H1 (cell line): Measurements from ENCODE around the gene ARHGAP18. TPM values are rescaled to one million over a fixed set of nuclear protein-coding genes. Genes with fewer than 3 reads are reported as not detected.

Source experiments
- CTCF ChIA-PET: fragments of 300-600 bp; sonication (Branson Sonifier 250); formaldehyde crosslinking; loops from one replicate; lab custom pipeline; 2021; ENCODE audit not compliant: partially characterized antibody; lab: Charles Lee
- POLR2A ChIA-PET: fragments of 300-600 bp; sonication (Branson Sonifier 250); formaldehyde crosslinking; loops from one replicate; lab custom pipeline; 2021; ENCODE audit warnings: inconsistent platforms; ENCODE audit not compliant: partially characterized antibody; lab: Charles Lee
- DNase-seq, 2 experiments: peaks; one replicate each; pipeline versions ENCODE4 v3.0.0 to v3.0.0-alpha.2; 2010 to 2022; ENCODE audit warnings: low spot score in 2 of 2, low read depth in 1 of 2, mixed read lengths in 1 of 2
- FAIRE-seq: peaks from 2 replicates; lab custom pipeline; 2011; peaks lifted over from hg19 to GRCh38; lab: Jason Lieb, UNC
- H2AFZ ChIP-seq: 2 replicates; pipeline ENCODE4 v1.8.1; 2012; ENCODE audit warnings: low read length, inconsistent platforms
- H2AK5ac ChIP-seq: 2 replicates; pipeline ENCODE4 v1.6.1; 2013; ENCODE audit warnings: low read depth, low read length
- H2BK120ac ChIP-seq: replicated peaks from 2 replicates; pipeline ENCODE3; 2013; ENCODE audit warnings: low read depth, low read length, inconsistent platforms
- H2BK12ac ChIP-seq: 2 replicates; pipeline ENCODE4 v1.6.1; 2013; ENCODE audit warnings: low read depth, low read length
- H2BK15ac ChIP-seq: 2 replicates; pipeline ENCODE4 v1.6.1; 2013; ENCODE audit warnings: low read length
- H2BK20ac ChIP-seq: 2 replicates; pipeline ENCODE4 v1.6.1; 2013; ENCODE audit warnings: low read length
- H2BK5ac ChIP-seq: 2 replicates; pipeline ENCODE4 v1.6.1; 2013; ENCODE audit warnings: low read depth, low read length
- H3K14ac ChIP-seq: 2 replicates; pipeline ENCODE4 v1.6.1; 2013; ENCODE audit warnings: inconsistent platforms; ENCODE audit not compliant: insufficient read length
- H3K18ac ChIP-seq: 2 replicates; pipeline ENCODE4 v1.6.1; 2013; ENCODE audit warnings: low read length; ENCODE audit errors: extremely low read depth
- H3K23ac ChIP-seq: 2 replicates; pipeline ENCODE4 v1.6.1; 2013; ENCODE audit warnings: inconsistent platforms; ENCODE audit not compliant: insufficient read length
- H3K23me2 ChIP-seq: 2 replicates; pipeline ENCODE4 v1.6.1; 2013; ENCODE audit warnings: low read depth, low read length
- H3K27ac ChIP-seq: 2 replicates; pipeline ENCODE4 v1.6.1; 2011; ENCODE audit warnings: low read depth, low read length, inconsistent platforms
- H3K27me3 ChIP-seq, 4 experiments: replicated peaks in 1 of 4; 1 replicate in 1 of 4; 2 replicates in 3 of 4; pipeline versions ENCODE4 v1.6.1 to v1.8.1; 2011 to 2013; ENCODE audit warnings: low read length in 3 of 4, mild to moderate bottlenecking in 3 of 4, inconsistent platforms in 2 of 4, mixed read lengths in 2 of 4, moderate library complexity in 1 of 4; ENCODE audit not compliant: control insufficient read depth in 3 of 4, insufficient read depth in 3 of 4; ENCODE audit errors: extremely low read depth in 1 of 4
- H3K36me3 ChIP-seq, 4 experiments: 2 replicates each; pipeline versions ENCODE4 v1.6.1 to v1.8.1; 2011 to 2013; ENCODE audit warnings: mild to moderate bottlenecking in 4 of 4, low read length in 3 of 4, moderate library complexity in 2 of 4, control low read depth in 1 of 4, inconsistent platforms in 1 of 4; ENCODE audit not compliant: insufficient read depth in 4 of 4, control insufficient read depth in 2 of 4
- H3K4ac ChIP-seq: replicated peaks from 2 replicates; pipeline ENCODE3; 2013; ENCODE audit warnings: low read length, low read depth, mixed read lengths, inconsistent platforms; ENCODE audit not compliant: insufficient read length
- H3K4me1 ChIP-seq, 4 experiments: replicated peaks in 1 of 4; 1 replicate in 1 of 4; 2 replicates in 3 of 4; pipeline versions ENCODE4 v1.6.1 to v1.8.1; 2011 to 2013; ENCODE audit warnings: low read length in 3 of 4, inconsistent platforms in 2 of 4, mixed read lengths in 1 of 4; ENCODE audit not compliant: insufficient read depth in 4 of 4, control insufficient read depth in 3 of 4
- H3K4me2 ChIP-seq, 2 experiments: 2 replicates each; pipeline versions ENCODE4 v1.6.1 to v1.8.1; 2011 to 2013; ENCODE audit warnings: low read depth in 2 of 2, low read length in 2 of 2, control low read depth in 1 of 2, inconsistent platforms in 1 of 2, mild to moderate bottlenecking in 1 of 2; ENCODE audit not compliant: insufficient read depth in 1 of 2
- H3K4me3 ChIP-seq, 4 experiments: fragments of 200-600, 300-600 bp in 1 of 4; sonication (generic), shearing (Covaris generic), sonication (Bioruptor Twin) in 1 of 4; 2 replicates each; pipeline versions ENCODE4 v1.5.1 to v1.8.1; 2011 to 2016; ENCODE audit warnings: low read length in 4 of 4, low read depth in 3 of 4, control low read depth in 2 of 4, inconsistent platforms in 2 of 4, mild to moderate bottlenecking in 2 of 4, mixed read lengths in 1 of 4, moderate library complexity in 1 of 4; ENCODE audit not compliant: insufficient read depth in 2 of 4; ENCODE audit errors: extremely low read depth in 1 of 4
- H3K56ac ChIP-seq: replicated peaks from 2 replicates; pipeline ENCODE3; 2013; ENCODE audit warnings: low read depth, mild to moderate bottlenecking, mixed read lengths, low read length, inconsistent platforms; ENCODE audit not compliant: insufficient read length
- H3K79me1 ChIP-seq: 2 replicates; pipeline ENCODE4 v1.6.1; 2013; ENCODE audit warnings: low read depth, low read length, control low read depth
- H3K79me2 ChIP-seq, 2 experiments: 2 replicates each; pipeline versions ENCODE4 v1.6.1 to v1.8.1; 2012 to 2013; ENCODE audit warnings: low read length in 2 of 2, mild to moderate bottlenecking in 2 of 2, inconsistent platforms in 1 of 2; ENCODE audit not compliant: insufficient read depth in 2 of 2, control insufficient read depth in 1 of 2
- H3K9ac ChIP-seq, 4 experiments: replicated peaks in 1 of 4; 1 replicate in 1 of 4; 2 replicates in 3 of 4; pipeline versions ENCODE4 v1.6.1 to v1.8.1; 2011 to 2013; ENCODE audit warnings: low read depth in 3 of 4, low read length in 3 of 4, control low read depth in 2 of 4, mild to moderate bottlenecking in 2 of 4, moderate library complexity in 2 of 4, inconsistent platforms in 1 of 4; ENCODE audit errors: extremely low read depth in 1 of 4
- H3K9me3 ChIP-seq, 2 experiments: 2 replicates each; pipeline versions ENCODE4 v1.6.1 to v1.8.1; 2012 to 2013; ENCODE audit warnings: mild to moderate bottlenecking in 2 of 2, moderate library complexity in 2 of 2, control low read depth in 1 of 2, inconsistent platforms in 1 of 2, low read depth in 1 of 2, low read length in 1 of 2, mixed read lengths in 1 of 2; ENCODE audit not compliant: insufficient read depth in 2 of 2
- H4K20me1 ChIP-seq, 2 experiments: replicated peaks in 1 of 2; 2 replicates each; pipeline versions ENCODE3 to v1.8.1; 2011 to 2013; ENCODE audit warnings: inconsistent platforms in 2 of 2, low read length in 2 of 2, mild to moderate bottlenecking in 1 of 2; ENCODE audit not compliant: insufficient read depth in 2 of 2, control insufficient read depth in 1 of 2
- H4K5ac ChIP-seq: 2 replicates; pipeline ENCODE4 v1.6.1; 2013; ENCODE audit warnings: low read length, low read depth, mixed read lengths, inconsistent platforms; ENCODE audit not compliant: insufficient read length
- H4K8ac ChIP-seq: 2 replicates; pipeline ENCODE4 v1.8.0; 2013; ENCODE audit warnings: mild to moderate bottlenecking, moderate library complexity, low read length, inconsistent platforms; ENCODE audit not compliant: insufficient read depth; ENCODE audit errors: extremely low read depth
- H4K91ac ChIP-seq: replicated peaks from 2 replicates; pipeline ENCODE3; 2013; ENCODE audit warnings: low read length, mixed read lengths, inconsistent platforms; ENCODE audit not compliant: insufficient read length
- CBX8 ChIP-seq: fragments of 300-800, 300-1000 bp; sonication (generic); IDR thresholded peaks from 2 replicates; pipeline ENCODE4 v1.7.1; 2016; ENCODE audit warnings: low read depth, low read length, borderline replicate concordance
- EP300 ChIP-seq, 2 experiments: IDR thresholded peaks; 1 replicate in 1 of 2; 2 replicates in 1 of 2; pipeline ENCODE4 v1.6.1; 2011 to 2012; ENCODE audit warnings: low read depth in 2 of 2, low read length in 2 of 2, mild to moderate bottlenecking in 2 of 2, borderline replicate concordance in 1 of 2, inconsistent platforms in 1 of 2, moderate library complexity in 1 of 2
- HDAC2 ChIP-seq, 2 experiments: fragments of 300-600 bp in 1 of 2; sonication (generic) in 1 of 2; IDR thresholded peaks; 2 replicates each; pipeline ENCODE4 v1.6.1; 2011 to 2012; ENCODE audit warnings: low read depth in 2 of 2, low read length in 2 of 2, mild to moderate bottlenecking in 2 of 2, moderate library complexity in 2 of 2, borderline replicate concordance in 1 of 2, inconsistent platforms in 1 of 2
- NRF1 ChIP-seq: IDR thresholded peaks from 2 replicates; pipeline ENCODE4 v1.6.1; 2011; ENCODE audit warnings: mild to moderate bottlenecking, low read depth, low read length, improper control_type of control experiment
- POU5F1 ChIP-seq: IDR thresholded peaks from 2 replicates; pipeline ENCODE4 v1.6.1; 2011; ENCODE audit warnings: low read depth, mild to moderate bottlenecking, low read length, moderate library complexity
- RBBP5 ChIP-seq: IDR thresholded peaks from 2 replicates; pipeline ENCODE4 v1.7.1; 2012; ENCODE audit warnings: low read depth, mild to moderate bottlenecking, inconsistent platforms, low read length, moderate library complexity, borderline replicate concordance
- RXRA ChIP-seq: IDR thresholded peaks from 2 replicates; pipeline ENCODE4 v1.6.1; 2011; ENCODE audit warnings: low read depth, mild to moderate bottlenecking, low read length, moderate library complexity; ENCODE audit not compliant: insufficient read depth
- SIX5 ChIP-seq: IDR thresholded peaks from 2 replicates; pipeline ENCODE4 v1.6.1; 2011; ENCODE audit warnings: mild to moderate bottlenecking, low read depth, low read length
- SUZ12 ChIP-seq: fragments of 200-600 bp; sonication (generic); IDR thresholded peaks from 2 replicates; pipeline ENCODE4 v1.6.1; 2012; ENCODE audit warnings: mild to moderate bottlenecking, inconsistent platforms, low read length, moderate library complexity, mixed read lengths
- YY1 ChIP-seq: IDR thresholded peaks from 2 replicates; pipeline ENCODE4 v1.6.1; 2011; ENCODE audit warnings: low read depth, mild to moderate bottlenecking, low read length
- WGBS, 2 experiments: shearing (Covaris generic) in 1 of 2; methylation state at CpG; one replicate each; pipeline versions ENCODE4 v1.1.6 to v1.1.7; 2013 to 2015; ENCODE audit warnings: low lambda C conversion rate in 2 of 2, mixed read lengths in 2 of 2, inconsistent platforms in 1 of 2, low coverage in 1 of 2, missing lambda C conversion rate in 1 of 2; ENCODE audit not compliant: insufficient replicate concordance in 2 of 2, insufficient coverage in 1 of 2, insufficient read length in 1 of 2; ENCODE audit errors: extremely low coverage in 1 of 2, missing lambda C conversion rate in 1 of 2; 5-methylcytosine and 5-hydroxymethylcytosine counted together
- polyA plus RNA-seq, 7 experiments: library from polyadenylated mRNA; depleted of rRNA in 3 of 7; stranded (reverse) in 5 of 7; unstranded in 2 of 7; fragments of >200 nt in 5 of 7; fragments of 200-250 nt in 2 of 7; gene quantifications; 1 replicate in 5 of 7; 2 replicates in 1 of 7; 4 replicates in 1 of 7; pipeline versions ENCODE4 v1.2.1 to v1.2.3, GENCODE V29; 2011 to 2013; ENCODE audit warnings: missing spikeins in 2 of 7, mixed read lengths in 2 of 7
- total RNA-seq: library from RNA; stranded (reverse); fragmentation: NEBNext Ultra II Directional; extraction: Animal tissue kit (Norgen Biotek cat#: 25700); gene quantifications from 2 replicates; pipeline ENCODE4 v1.2.1, GENCODE V29; 2021
- TF ChIP-seq, protein P1 (sequence below), 3 experiments: IDR thresholded peaks; 1 replicate in 2 of 3; 2 replicates in 1 of 3; pipeline versions ENCODE4 v1.5.1 to v1.6.1; 2011; ENCODE audit warnings: low read length in 3 of 3, mild to moderate bottlenecking in 3 of 3, inconsistent platforms in 2 of 3, low read depth in 1 of 3, moderate library complexity in 1 of 3; ENCODE audit not compliant: insufficient read depth in 1 of 3; ENCODE audit errors: control extremely low read depth in 1 of 3

Gene ARHGAP18
- total and polyA plus RNA-seq, 2 of the 8 experiments (the other 6 are each of a cell fraction or from before 2014, with no cell fraction given): 0.83 to 4.5 TPM

DNA sequence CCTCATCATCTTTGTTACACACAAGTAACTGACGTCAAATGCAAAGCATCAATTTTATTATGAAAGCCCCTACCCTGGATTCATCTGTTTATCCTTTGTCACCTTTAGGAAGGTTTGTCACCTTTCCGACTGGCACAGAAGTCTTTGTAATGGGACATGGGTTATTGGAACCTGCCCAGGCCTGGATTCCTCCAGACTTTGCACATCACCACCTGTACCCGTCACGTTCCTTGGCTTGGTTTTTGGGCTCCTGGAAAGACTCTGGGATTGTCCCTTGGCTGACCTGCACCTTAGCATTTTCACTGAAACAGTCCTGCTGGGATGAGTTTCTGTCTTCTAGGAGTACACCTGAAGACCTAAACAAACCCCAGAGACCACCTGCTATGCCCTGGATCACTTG lies 15.4 kb upstream of the ARHGAP18 start:
- no peak overlapping the region for H4K8ac ChIP-seq
- H3K4me2 ChIP-seq: no peak overlapping the region
- H4K5ac ChIP-seq: no peak overlapping the region
- WGBS, 2 experiments: 91% methylated on average over 4 of the region's 4 CpGs; no CpG with 5 or more reads in 1 of the 2 experiments
- H2BK12ac ChIP-seq: no peak overlapping the region
- H2AFZ ChIP-seq: no peak overlapping the region
- no peaks in the 10 kb centered on the region for H4K20me1 ChIP-seq
- no peak overlapping the region for H3K56ac ChIP-seq
- H3K79me1 ChIP-seq: no peaks in the 10 kb centered on the region
- no peak overlapping the region for H2BK120ac ChIP-seq
- H3K36me3 ChIP-seq: no peaks in the 10 kb centered on the region
- H2BK5ac ChIP-seq: no peak overlapping the region
- no peak overlapping the region for H3K23ac ChIP-seq
- H3K18ac ChIP-seq: no peak overlapping the region
- no peaks in the 10 kb centered on the region for H3K79me2 ChIP-seq
- no peak for DNase-seq
- ChIA-PET POLR2A (no interaction called here), CTCF (interaction anchor here (0.6 to 3.5 kb wide), 4 partner anchors 11 to 312 kb away, joined by 3 to 12 read pairs (median 5); no protein-coding TSS in a partner anchor)
- no peak overlapping the region for H4K91ac ChIP-seq
- no peak for FAIRE-seq
- no peak overlapping the region for H2BK15ac ChIP-seq
- H3K27me3 ChIP-seq: no peaks in the 10 kb centered on the region
- peaks cover 0 to 6% (median 2%) of the 10 kb centered on the region in 4 experiments; a peak in 3 of 7 replicates for H3K4me1 ChIP-seq
- no peaks in the 10 kb centered on the region for H3K9me3 ChIP-seq
- no peak overlapping the region for H2BK20ac ChIP-seq
- H3K27ac ChIP-seq: no peak overlapping the region
- no peak overlapping the region for H3K14ac ChIP-seq
- no peak overlapping the region for H3K9ac ChIP-seq
- H2AK5ac ChIP-seq: no peak overlapping the region
- H3K4me3 ChIP-seq: no peak overlapping the region
- H3K4ac ChIP-seq: no peak overlapping the region
- H3K23me2 ChIP-seq: no peaks in the 10 kb centered on the region
- TF ChIP-seq POU5F1 (no peak), YY1 (no peak), CBX8 (no peak), SUZ12 (no peak), HDAC2 (IDR thresholded peaks at IDR 0.05; ENCODE audit: borderline replicate concordance in 1 of 2, low read depth in 2 of 2, low read length in 2 of 2) (no peak), EP300 (IDR thresholded peaks at IDR 0.05; ENCODE audit: borderline replicate concordance in 1 of 2, low read depth in 2 of 2, low read length in 2 of 2) (no peak), RXRA (no peak), NRF1 (no peak), SIX5 (no peak), RBBP5 (no peak)
- TF ChIP-seq, protein P1, sequence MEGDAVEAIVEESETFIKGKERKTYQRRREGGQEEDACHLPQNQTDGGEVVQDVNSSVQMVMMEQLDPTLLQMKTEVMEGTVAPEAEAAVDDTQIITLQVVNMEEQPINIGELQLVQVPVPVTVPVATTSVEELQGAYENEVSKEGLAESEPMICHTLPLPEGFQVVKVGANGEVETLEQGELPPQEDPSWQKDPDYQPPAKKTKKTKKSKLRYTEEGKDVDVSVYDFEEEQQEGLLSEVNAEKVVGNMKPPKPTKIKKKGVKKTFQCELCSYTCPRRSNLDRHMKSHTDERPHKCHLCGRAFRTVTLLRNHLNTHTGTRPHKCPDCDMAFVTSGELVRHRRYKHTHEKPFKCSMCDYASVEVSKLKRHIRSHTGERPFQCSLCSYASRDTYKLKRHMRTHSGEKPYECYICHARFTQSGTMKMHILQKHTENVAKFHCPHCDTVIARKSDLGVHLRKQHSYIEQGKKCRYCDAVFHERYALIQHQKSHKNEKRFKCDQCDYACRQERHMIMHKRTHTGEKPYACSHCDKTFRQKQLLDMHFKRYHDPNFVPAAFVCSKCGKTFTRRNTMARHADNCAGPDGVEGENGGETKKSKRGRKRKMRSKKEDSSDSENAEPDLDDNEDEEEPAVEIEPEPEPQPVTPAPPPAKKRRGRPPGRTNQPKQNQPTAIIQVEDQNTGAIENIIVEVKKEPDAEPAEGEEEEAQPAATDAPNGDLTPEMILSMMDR (IDR thresholded peaks at IDR 0.05; ENCODE audit: control extremely low read depth in 1 of 3, insufficient read depth in 1 of 3, low read depth in 1 of 3, low read length in 3 of 3): no peak
